HFFc6 (cell line): ENCODE results near the gene SPTB. TPM values are rescaled to one million over a fixed set of nuclear protein-coding genes. Genes with fewer than 3 reads are reported as not detected.

Experiments used
- DNase-seq: peaks from one replicate; pipeline ENCODE4 v3.0.0-alpha.2; 2018
- H3K27ac Mint-ChIP-seq: 2 replicates; pipeline ENCODE4 v1.8.0; 2020; ENCODE audit warnings: mild to moderate bottlenecking, mixed read lengths
- H3K27me3 Mint-ChIP-seq: 2 replicates; pipeline ENCODE4 v1.8.0; 2021; ENCODE audit warnings: mild to moderate bottlenecking, moderate library complexity, mixed read lengths; ENCODE audit not compliant: insufficient read depth
- H3K36me3 Mint-ChIP-seq: 2 replicates; pipeline ENCODE4 v1.8.0; 2021; ENCODE audit warnings: low read depth, mixed read lengths
- H3K4me1 Mint-ChIP-seq: 2 replicates; pipeline ENCODE4 v1.8.0; 2020; ENCODE audit warnings: low read depth, mixed read lengths
- H3K4me3 Mint-ChIP-seq: 2 replicates; pipeline ENCODE4 v1.8.0; 2020; ENCODE audit warnings: mild to moderate bottlenecking, moderate library complexity, mixed read lengths
- H3K9me3 Mint-ChIP-seq: 2 replicates; pipeline ENCODE4 v1.8.0; 2020; ENCODE audit warnings: mild to moderate bottlenecking, mixed read lengths
- total RNA-seq, 6 experiments: library from RNA; stranded (reverse); fragmentation: NEBNext Ultra II Directional; extraction: Animal tissue kit (Norgen Biotek cat#: 25700); gene quantifications; 2 replicates in 1 of 6; 3 replicates in 5 of 6; pipeline ENCODE4 v1.2.3, GENCODE V29; 2021
- TF ChIP-seq, protein P1 (sequence below): fragments of 200-600 bp; sonication (generic); IDR thresholded peaks from 2 replicates; pipeline ENCODE4 v1.5.0; 2021; ENCODE audit warnings: antibody characterized with exemption, mild to moderate bottlenecking

The SPTB gene
- total RNA-seq, 6 experiments from 2014 or later = 0.58 to 1.1 (median 0.72) TPM

DNA sequence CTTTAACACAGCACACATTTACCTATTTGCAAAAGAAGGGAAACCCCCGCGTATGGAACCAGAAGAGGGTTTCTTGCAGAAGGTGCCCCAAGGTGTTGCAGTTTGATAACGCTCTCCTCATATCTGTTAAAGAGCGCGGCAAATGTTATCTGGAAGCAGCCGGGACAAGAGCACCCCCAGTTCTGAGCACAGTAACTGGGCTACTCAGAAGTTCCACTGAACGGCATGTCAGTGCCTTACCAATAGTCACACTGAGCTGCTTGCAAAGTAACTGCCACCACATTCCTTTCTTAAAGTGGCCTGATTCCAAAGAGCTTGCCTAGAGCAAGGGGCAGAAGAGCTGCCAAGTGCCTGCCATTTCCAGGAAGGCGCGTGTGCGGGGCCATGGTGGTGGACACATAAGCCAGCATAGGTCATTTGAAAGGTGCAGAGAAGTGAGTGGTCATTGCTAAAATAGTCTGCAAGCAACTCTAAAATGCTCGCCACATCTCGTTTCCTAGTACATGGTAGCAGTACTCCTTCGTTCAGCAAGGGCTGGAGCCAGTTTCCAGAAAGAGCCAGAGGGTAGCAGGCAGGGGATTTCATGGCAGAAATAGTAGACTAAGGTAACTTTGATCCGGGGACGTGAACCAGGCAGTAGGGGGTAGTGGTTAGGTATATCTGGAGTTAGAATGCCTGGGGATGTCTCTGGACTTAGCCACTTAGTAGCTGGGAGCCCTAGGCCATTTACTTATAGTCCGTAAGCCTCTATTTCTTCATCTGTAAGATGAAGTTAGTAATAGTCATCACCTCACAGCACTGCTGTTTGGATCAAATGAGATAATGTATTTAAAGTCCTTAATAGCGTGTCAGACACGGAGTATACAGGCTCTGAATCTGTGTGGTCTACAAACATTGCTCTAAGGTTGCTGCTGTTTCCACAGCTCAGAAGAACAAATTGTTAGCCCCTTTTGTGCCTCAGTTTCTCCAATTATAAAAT, 37.6 kb downstream of the SPTB start:
- Mint-ChIP-seq H3K4me1 (peaks cover 38% of the 10 kb centered on the region), H3K9me3 (no peaks in the 10 kb centered on the region), H3K36me3 (no peaks in the 10 kb centered on the region), H3K27ac (no peak overlapping the region), H3K4me3 (no peak overlapping the region), H3K27me3 (peaks cover 21% of the 10 kb centered on the region)
- TF ChIP-seq, protein P1, sequence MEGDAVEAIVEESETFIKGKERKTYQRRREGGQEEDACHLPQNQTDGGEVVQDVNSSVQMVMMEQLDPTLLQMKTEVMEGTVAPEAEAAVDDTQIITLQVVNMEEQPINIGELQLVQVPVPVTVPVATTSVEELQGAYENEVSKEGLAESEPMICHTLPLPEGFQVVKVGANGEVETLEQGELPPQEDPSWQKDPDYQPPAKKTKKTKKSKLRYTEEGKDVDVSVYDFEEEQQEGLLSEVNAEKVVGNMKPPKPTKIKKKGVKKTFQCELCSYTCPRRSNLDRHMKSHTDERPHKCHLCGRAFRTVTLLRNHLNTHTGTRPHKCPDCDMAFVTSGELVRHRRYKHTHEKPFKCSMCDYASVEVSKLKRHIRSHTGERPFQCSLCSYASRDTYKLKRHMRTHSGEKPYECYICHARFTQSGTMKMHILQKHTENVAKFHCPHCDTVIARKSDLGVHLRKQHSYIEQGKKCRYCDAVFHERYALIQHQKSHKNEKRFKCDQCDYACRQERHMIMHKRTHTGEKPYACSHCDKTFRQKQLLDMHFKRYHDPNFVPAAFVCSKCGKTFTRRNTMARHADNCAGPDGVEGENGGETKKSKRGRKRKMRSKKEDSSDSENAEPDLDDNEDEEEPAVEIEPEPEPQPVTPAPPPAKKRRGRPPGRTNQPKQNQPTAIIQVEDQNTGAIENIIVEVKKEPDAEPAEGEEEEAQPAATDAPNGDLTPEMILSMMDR = no peak
- DNase-seq = peak; percentile 10

DNA sequence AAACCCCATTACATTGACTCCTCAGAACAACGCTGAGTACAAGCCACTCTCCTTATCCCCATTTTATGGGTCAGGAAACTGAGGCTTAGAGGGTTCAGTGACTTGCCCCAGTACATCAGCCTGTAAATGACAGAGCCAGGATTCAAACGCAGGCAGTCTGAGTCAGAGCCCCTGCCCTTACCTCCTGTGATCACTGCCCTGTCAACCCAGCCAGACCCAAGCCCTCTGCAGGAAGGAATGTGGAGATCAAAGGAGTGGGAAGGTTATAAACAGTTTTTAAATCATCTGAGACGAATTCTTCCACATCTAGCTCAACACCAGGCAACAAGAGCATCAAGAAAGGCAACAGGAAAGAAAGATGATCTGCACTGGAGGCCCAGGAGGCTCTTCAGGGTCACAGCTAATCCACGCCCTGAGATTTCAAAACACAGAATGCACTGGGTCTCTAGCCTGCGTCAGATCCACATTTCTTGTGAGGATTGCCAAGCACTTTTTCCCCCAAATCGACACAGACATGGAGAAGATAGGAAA, 38.5 kb downstream of the SPTB start:
- peak overlapping the region; percentile 52; the same call in 1 of the 2 replicates for H3K27ac Mint-ChIP-seq
- peak; percentile 75 for DNase-seq
- TF ChIP-seq, protein P1 = peak; percentile 79
- H3K27me3 Mint-ChIP-seq = peaks cover 21% of the 10 kb centered on the region
- H3K36me3 Mint-ChIP-seq = no peaks in the 10 kb centered on the region
- H3K9me3 Mint-ChIP-seq = no peaks in the 10 kb centered on the region
- H3K4me3 Mint-ChIP-seq = no peak overlapping the region
- peaks cover 37% of the 10 kb centered on the region for H3K4me1 Mint-ChIP-seq

DNA sequence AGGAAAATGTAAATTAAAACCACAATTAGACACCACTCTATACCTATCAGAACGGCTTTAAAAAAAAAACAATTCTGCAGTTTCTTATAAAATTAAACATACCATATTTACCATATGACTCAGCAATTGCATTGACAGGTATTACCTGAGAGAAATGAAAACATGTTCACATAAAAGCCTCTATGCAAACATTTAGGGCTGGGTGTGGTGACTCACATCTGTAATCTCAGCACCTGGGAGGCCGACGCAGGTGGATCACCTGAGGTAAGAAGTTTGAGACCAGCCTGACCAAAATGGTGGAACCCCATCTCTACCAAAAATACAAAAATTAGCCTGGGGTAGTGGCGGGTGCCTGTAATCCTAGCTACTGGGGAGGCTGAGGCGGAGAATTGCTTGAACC, 41.1 kb downstream of the SPTB start:
- Mint-ChIP-seq H3K27ac (no peak overlapping the region), H3K9me3 (no peaks in the 10 kb centered on the region), H3K36me3 (no peaks in the 10 kb centered on the region), H3K4me1 (peaks cover 15% of the 10 kb centered on the region), H3K27me3 (peaks cover 22% of the 10 kb centered on the region), H3K4me3 (no peak overlapping the region)
- TF ChIP-seq, protein P1 = no peak
- no peak for DNase-seq

DNA sequence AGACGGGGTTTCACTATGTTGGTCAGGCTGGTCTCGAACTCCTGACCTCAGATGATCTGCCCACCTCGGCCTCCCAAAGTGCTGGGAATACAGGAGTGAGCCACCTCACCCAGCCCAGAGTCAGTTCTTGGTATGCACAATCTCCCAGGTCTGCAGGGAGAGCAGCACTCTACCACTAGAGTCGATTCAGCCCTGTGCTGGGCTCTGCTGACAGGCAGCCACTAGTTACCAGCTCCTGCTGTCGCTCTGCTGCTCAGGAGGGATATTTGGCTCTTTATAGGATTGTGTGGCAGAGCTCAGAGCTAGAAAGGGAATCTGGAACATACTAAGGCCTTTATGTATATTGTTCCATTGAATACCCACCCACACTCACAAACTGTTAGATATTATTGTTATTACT, 44.3 kb downstream of the SPTB start:
- DNase-seq = no peak
- Mint-ChIP-seq H3K36me3 (no peaks in the 10 kb centered on the region), H3K4me3 (no peak overlapping the region), H3K27me3 (peaks cover 15% of the 10 kb centered on the region), H3K27ac (no peak overlapping the region), H3K4me1 (no peaks in the 10 kb centered on the region), H3K9me3 (no peaks in the 10 kb centered on the region)
- TF ChIP-seq, protein P1 = no peak

DNA sequence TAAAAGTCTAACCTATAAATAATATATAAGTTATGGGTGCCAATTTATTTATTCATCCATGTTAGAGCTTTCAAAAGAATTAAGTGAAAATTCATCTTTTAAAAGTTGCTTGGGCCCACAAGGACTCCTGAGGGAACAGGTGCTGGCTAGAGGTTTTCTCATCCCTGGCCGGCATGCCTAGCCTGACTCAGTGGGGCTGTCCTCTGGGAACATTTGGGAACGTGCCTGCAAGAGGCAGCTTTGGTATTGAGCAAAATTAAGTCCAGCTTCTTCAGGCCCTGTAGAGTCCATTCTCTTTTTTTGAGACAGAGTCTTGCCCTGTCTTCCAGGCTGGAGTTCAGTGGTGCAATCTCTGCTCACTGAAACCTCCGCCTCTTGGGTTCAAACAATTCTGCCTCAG, 44.7 kb downstream of the SPTB start:
- no peak for DNase-seq
- peaks cover 15% of the 10 kb centered on the region for H3K27me3 Mint-ChIP-seq
- TF ChIP-seq, protein P1 = no peak
- no peaks in the 10 kb centered on the region for H3K9me3 Mint-ChIP-seq
- no peak overlapping the region for H3K27ac Mint-ChIP-seq
- H3K36me3 Mint-ChIP-seq = no peaks in the 10 kb centered on the region
- H3K4me1 Mint-ChIP-seq = no peaks in the 10 kb centered on the region
- no peak overlapping the region for H3K4me3 Mint-ChIP-seq
